K562 (cell line): ENCODE measurements around the gene SHISA4. TPM values are rescaled to one million over a fixed set of nuclear protein-coding genes. Genes with fewer than 3 reads are reported as not detected.

Source experiments
- CBFB ChIP-seq: sonication (generic); formaldehyde crosslinking; IDR thresholded peaks from 2 replicates; pipeline ENCODE4 v1.4.0; 2020; ENCODE audit warnings: mild to moderate bottlenecking, missing genetic modification reagents
- CBX1 ChIP-seq: sonication (generic); IDR thresholded peaks from 2 replicates; pipeline ENCODE4 v1.6.1; 2016; ENCODE audit warnings: antibody characterized with exemption, low read depth, mild to moderate bottlenecking
- CEBPG ChIP-seq, 3 experiments: fragments of 200-800 bp in 1 of 3; sonication (Bioruptor generic) in 1 of 3; sonication (generic) in 1 of 3; formaldehyde crosslinking in 1 of 3; IDR thresholded peaks in 2 of 3; conservative IDR thresholded peaks in 1 of 3; 2 replicates each; pipeline versions ENCODE4 v1.6.1 to v1.8.0; 2016 to 2022; ENCODE audit warnings: missing compliant biosample characterization in 2 of 3, missing genetic modification characterization in 2 of 3, mild to moderate bottlenecking in 1 of 3, missing genetic modification reagents in 1 of 3
- ETV1 ChIP-seq: fragments of 450-650 bp; conservative IDR thresholded peaks from 2 replicates; pipeline ENCODE4 v1.6.1; 2016; ENCODE audit warnings: missing genetic modification characterization, control low read depth, low read depth, missing compliant biosample characterization
- ETV6 ChIP-seq, 3 experiments: fragments of 150-350 bp in 1 of 3; sonication (generic) in 1 of 3; formaldehyde crosslinking in 1 of 3; IDR thresholded peaks; 2 replicates each; pipeline versions ENCODE4 v1.6.1 to v1.8.0; 2014 to 2022; ENCODE audit warnings: borderline replicate concordance in 2 of 3, low read depth in 2 of 3, antibody characterized with exemption in 1 of 3, low read length in 1 of 3, mild to moderate bottlenecking in 1 of 3, missing genetic modification reagents in 1 of 3
- FOXA3 ChIP-seq, 2 experiments: fragments of 450-650 bp in 1 of 2; sonication (generic) in 1 of 2; formaldehyde crosslinking; IDR thresholded peaks in 1 of 2; conservative IDR thresholded peaks in 1 of 2; 2 replicates each; pipeline versions ENCODE4 v1.4.0 to v1.8.0; 2020 to 2022; ENCODE audit warnings: mild to moderate bottlenecking in 2 of 2, missing genetic modification reagents in 1 of 2
- GATAD2A ChIP-seq: fragments of 450-650 bp; IDR thresholded peaks from 2 replicates; pipeline ENCODE4 v1.6.1; 2017
- HMGN3 ChIP-seq: IDR thresholded peaks from 2 replicates; pipeline ENCODE4 v1.6.1; 2011; ENCODE audit warnings: borderline replicate concordance, low read depth, mild to moderate bottlenecking, mixed read lengths, low read length; ENCODE audit not compliant: insufficient read length; ENCODE audit errors: extremely low read depth
- HNRNPL ChIP-seq: fragments of 200-400 bp; formaldehyde crosslinking; IDR thresholded peaks from 2 replicates; pipeline ENCODE4 v1.6.1; 2017; ENCODE audit warnings: low read depth, mild to moderate bottlenecking, low read length
- KDM1A ChIP-seq, 2 experiments: fragments of 450-650 bp; IDR thresholded peaks; 2 replicates each; pipeline ENCODE4 v1.6.1; 2016; ENCODE audit warnings: mild to moderate bottlenecking in 2 of 2
- MCM2 ChIP-seq: fragments of 450-650 bp; IDR thresholded peaks from 2 replicates; pipeline ENCODE4 v1.6.1; 2017; ENCODE audit warnings: low read depth, mild to moderate bottlenecking
- MTA2 ChIP-seq: fragments of 450-650 bp; IDR thresholded peaks from 2 replicates; pipeline ENCODE4 v1.6.1; 2016; ENCODE audit warnings: low read depth
- SP2 ChIP-seq: IDR thresholded peaks from 2 replicates; pipeline ENCODE4 v1.6.1; 2011; ENCODE audit warnings: mild to moderate bottlenecking, low read depth, low read length, moderate library complexity; ENCODE audit not compliant: poor library complexity, severe bottlenecking; ENCODE audit errors: extremely low read depth
- SPI1 ChIP-seq: IDR thresholded peaks from 2 replicates; pipeline ENCODE4 v1.6.1; 2011; ENCODE audit warnings: low read depth, low read length, control low read depth, borderline replicate concordance
- U2AF1 ChIP-seq: fragments of 200-400 bp; formaldehyde crosslinking; optimal IDR thresholded peaks from 2 replicates; pipeline ENCODE3; 2017; ENCODE audit warnings: mild to moderate bottlenecking, low read depth, low read length, moderate library complexity
- ZEB2 ChIP-seq: fragments of 450-650 bp; IDR thresholded peaks from 2 replicates; pipeline ENCODE4 v1.6.1; 2016
- ZFPM2 ChIP-seq: fragments of 250-450 bp; sonication (Bioruptor Pico); IDR thresholded peaks from 2 replicates; pipeline ENCODE4 v1.5.1; 2022; ENCODE audit warnings: mild to moderate bottlenecking
- ZNF12 ChIP-seq: sonication (generic); formaldehyde crosslinking; IDR thresholded peaks from 2 replicates; pipeline ENCODE4 v1.4.0; 2020; ENCODE audit warnings: mild to moderate bottlenecking, missing genetic modification reagents
- ZNF146 ChIP-seq: IDR thresholded peaks from one replicate; pipeline ENCODE4 v1.6.1; 2018; ENCODE audit warnings: missing compliant biosample characterization; ENCODE audit not compliant: unreplicated experiment
- polyA plus RNA-seq, 8 experiments: library from polyadenylated mRNA; depleted of rRNA in 4 of 8; stranded (reverse) in 5 of 8; unstranded in 3 of 8; fragments of >200 nt; fragmentation: Nextera tagmentation in 2 of 8; fragmentation: Illumina TruSeq in 1 of 8; extraction: Ambion mirVana in 2 of 8; extraction: Trizol in 1 of 8; gene quantifications; 2 replicates each; pipeline versions ENCODE4 v1.2.1 to v1.2.3, GENCODE V29; 2011 to 2014; ENCODE audit warnings: inconsistent platforms in 1 of 8, missing spikeins in 1 of 8
- total RNA-seq, 7 experiments: library from RNA; depleted of rRNA in 6 of 7; stranded (reverse); fragments of >200 nt in 6 of 7; fragmentation: Illumina TruSeq in 2 of 7; extraction: Trizol in 2 of 7; gene quantifications; 2 replicates each; pipeline versions ENCODE4 v1.2.1 to v1.2.3, GENCODE V29; 2011 to 2021; ENCODE audit warnings: low replicate concordance in 1 of 7
- TF ChIP-seq, protein P1 (sequence below): fragments of 250-450 bp; sonication (Bioruptor Pico); IDR thresholded peaks from 2 replicates; pipeline ENCODE4 v1.5.0; 2020; ENCODE audit warnings: mild to moderate bottlenecking, borderline replicate concordance
- TF ChIP-seq, protein P2 (sequence below): fragments of 450-650 bp; IDR thresholded peaks from 2 replicates; pipeline ENCODE4 v1.6.1; 2016; ENCODE audit warnings: antibody characterized with exemption
- TF ChIP-seq, protein P3 (sequence below), 2 experiments: fragments of 450-650 bp; IDR thresholded peaks; 2 replicates each; pipeline ENCODE4 v1.6.1; 2016

The SHISA4 gene
- total and polyA plus RNA-seq, 9 of the 15 experiments (the other 6 are each of a cell fraction or from before 2014, with no cell fraction given): 0.15 to 0.95 (median 0.68) TPM; not detected in 2

DNA sequence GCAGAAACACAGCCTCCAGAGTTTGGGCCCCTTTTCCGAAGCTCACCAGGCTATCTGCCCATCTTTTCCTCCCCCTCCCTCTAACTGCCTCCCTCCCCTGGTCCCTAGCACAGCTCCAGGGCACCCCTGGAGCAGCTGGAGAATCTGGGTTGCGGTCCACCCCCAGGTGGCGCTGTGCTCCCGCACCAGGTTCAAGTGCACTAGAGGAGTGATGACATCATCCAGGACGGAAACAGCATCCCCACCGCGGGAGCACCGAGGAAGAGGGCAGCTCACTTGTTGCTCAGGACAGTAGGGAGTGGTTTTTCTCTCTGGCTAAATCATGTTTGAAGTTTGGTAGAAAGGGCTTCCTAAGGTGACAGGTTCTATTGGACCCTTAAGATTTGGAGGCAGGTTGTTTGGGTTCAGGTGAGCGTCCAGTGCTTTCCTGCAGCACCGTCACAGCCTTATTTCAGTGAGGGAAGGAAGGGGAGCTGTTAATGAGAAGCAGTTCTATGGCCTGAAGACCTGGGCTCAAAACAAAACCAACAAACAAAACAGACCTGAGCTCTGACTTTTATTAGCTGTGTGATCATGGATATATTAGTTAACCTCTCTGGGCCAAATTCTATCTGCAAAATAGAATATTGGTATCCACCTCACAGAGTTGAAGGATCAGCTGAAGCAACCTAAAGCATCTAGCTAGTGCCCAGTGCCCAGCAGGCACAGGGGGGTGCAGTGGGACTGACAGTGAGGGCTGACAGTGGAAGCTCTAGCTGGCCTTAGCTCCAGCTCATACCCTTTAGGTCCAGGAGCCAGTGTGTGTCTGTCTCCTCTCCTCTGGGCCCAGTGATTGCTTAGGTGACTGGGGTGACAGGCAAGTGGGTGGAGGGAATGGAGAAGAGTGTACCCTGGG lies 7.5 kb downstream of the SHISA4 start (continued):
- no peak for TF ChIP-seq SP2
- TF ChIP-seq MTA2: no peak
- TF ChIP-seq, protein P1, sequence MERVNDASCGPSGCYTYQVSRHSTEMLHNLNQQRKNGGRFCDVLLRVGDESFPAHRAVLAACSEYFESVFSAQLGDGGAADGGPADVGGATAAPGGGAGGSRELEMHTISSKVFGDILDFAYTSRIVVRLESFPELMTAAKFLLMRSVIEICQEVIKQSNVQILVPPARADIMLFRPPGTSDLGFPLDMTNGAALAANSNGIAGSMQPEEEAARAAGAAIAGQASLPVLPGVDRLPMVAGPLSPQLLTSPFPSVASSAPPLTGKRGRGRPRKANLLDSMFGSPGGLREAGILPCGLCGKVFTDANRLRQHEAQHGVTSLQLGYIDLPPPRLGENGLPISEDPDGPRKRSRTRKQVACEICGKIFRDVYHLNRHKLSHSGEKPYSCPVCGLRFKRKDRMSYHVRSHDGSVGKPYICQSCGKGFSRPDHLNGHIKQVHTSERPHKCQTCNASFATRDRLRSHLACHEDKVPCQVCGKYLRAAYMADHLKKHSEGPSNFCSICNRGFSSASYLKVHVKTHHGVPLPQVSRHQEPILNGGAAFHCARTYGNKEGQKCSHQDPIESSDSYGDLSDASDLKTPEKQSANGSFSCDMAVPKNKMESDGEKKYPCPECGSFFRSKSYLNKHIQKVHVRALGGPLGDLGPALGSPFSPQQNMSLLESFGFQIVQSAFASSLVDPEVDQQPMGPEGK: peak; percentile 45; the same call in 1 of the 2 replicates
- TF ChIP-seq HNRNPL: no peak
- peak in 1 of 2 experiments; percentile 87; a peak in 3 of 4 replicates for TF ChIP-seq KDM1A (IDR thresholded peaks at IDR 0.05)
- TF ChIP-seq, protein P2, sequence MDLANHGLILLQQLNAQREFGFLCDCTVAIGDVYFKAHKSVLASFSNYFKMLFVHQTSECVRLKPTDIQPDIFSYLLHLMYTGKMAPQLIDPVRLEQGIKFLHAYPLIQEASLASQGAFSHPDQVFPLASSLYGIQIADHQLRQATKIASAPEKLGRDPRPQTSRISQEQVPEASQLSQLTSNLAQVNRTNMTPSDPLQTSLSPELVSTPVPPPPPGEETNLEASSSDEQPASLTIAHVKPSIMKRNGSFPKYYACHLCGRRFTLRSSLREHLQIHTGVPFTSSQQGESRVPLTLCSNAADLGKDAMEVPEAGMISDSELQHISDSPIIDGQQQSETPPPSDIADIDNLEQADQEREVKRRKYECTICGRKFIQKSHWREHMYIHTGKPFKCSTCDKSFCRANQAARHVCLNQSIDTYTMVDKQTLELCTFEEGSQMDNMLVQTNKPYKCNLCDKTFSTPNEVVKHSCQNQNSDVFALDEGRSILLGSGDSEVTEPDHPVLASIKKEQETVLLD: no peak
- no peak for TF ChIP-seq SPI1
- TF ChIP-seq, protein P3, sequence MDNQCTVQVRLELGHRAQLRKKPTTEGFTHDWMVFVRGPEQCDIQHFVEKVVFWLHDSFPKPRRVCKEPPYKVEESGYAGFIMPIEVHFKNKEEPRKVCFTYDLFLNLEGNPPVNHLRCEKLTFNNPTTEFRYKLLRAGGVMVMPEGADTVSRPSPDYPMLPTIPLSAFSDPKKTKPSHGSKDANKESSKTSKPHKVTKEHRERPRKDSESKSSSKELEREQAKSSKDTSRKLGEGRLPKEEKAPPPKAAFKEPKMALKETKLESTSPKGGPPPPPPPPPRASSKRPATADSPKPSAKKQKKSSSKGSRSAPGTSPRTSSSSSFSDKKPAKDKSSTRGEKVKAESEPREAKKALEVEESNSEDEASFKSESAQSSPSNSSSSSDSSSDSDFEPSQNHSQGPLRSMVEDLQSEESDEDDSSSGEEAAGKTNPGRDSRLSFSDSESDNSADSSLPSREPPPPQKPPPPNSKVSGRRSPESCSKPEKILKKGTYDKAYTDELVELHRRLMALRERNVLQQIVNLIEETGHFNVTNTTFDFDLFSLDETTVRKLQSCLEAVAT (IDR thresholded peaks at IDR 0.05): peak; percentile 67 to 85; a peak in 2 of 4 replicates
- no peak for TF ChIP-seq MCM2
- peak; percentile 91 for TF ChIP-seq ETV1 (tag)
- no peak for TF ChIP-seq HMGN3
- TF ChIP-seq U2AF1: no peak
- peak; percentile 72; the same call in 1 of the 2 replicates for TF ChIP-seq ZEB2
- peak; percentile 44; the same call in 1 of the 2 replicates for TF ChIP-seq GATAD2A
- no peak; a peak in 1 of 4 replicates for TF ChIP-seq FOXA3 (CRISPR knock-in tag; conservative IDR thresholded peaks at IDR 0.05 in 1 of 2, IDR thresholded peaks at IDR 0.05 in 1 of 2)
- TF ChIP-seq ZNF12 (CRISPR knock-in tag): 0 out of 2 replicates have a peak, but pooled peaks have one; percentile 37
- peak; percentile 47; the same call in 1 of the 2 replicates for TF ChIP-seq CBX1
- no peak; a peak in 2 of 4 replicates for TF ChIP-seq ETV6 (IDR thresholded peaks at IDR 0.05; ENCODE audit: borderline replicate concordance in 1 of 2, low read depth in 2 of 2, low read length in 1 of 2)
- no peak for TF ChIP-seq ETV6 (CRISPR knock-in tag; IDR thresholded peaks at IDR 0.05; ENCODE audit: borderline replicate concordance)
- peak; percentile 100 for TF ChIP-seq CBFB (CRISPR knock-in tag)
- TF ChIP-seq ZNF146 (CRISPR knock-in tag): no peak
- no peak for TF ChIP-seq ZFPM2
- peak; percentile 90 for TF ChIP-seq CEBPG (CRISPR knock-in tag; IDR thresholded peaks at IDR 0.05)
- peak; percentile 76 to 89 for TF ChIP-seq CEBPG (tag; conservative IDR thresholded peaks at IDR 0.05 in 1 of 2, IDR thresholded peaks at IDR 0.05 in 1 of 2)
